Heart left ventricle (tissue), 16 donors: ENCODE measurements around the gene ESPL1. TPM values are rescaled to one million over a fixed set of nuclear protein-coding genes. Genes with fewer than 3 reads are reported as not detected.

Experiments
- ATAC-seq, 4 donors: fragments of 200-7000 bp; cut with Tn5 transposase; one replicate each; pipeline ENCODE4 v1.9.1; 2020 to 2022; ENCODE audit warnings: moderate library complexity in 4 of 4, mild to moderate bottlenecking in 3 of 4, moderate number of reproducible peaks in 1 of 4
- DNase-seq, 5 donors: peaks; one replicate each; pipeline ENCODE4 v3.0.0-alpha.2; 2020
- H3K27ac ChIP-seq, 12 donors: fragments of 200-600 bp; sonication (generic) in 4 of 12; one replicate each; pipeline versions ENCODE4 v1.5.0 to v1.8.0; 2016 to 2022; ENCODE audit warnings: mild to moderate bottlenecking in 2 of 12
- H3K27me3 ChIP-seq, 9 donors: fragments of 200-600 bp; sonication (generic) in 2 of 9; one replicate each; pipeline versions ENCODE4 v1.5.1 to v1.8.0; 2016 to 2022; ENCODE audit warnings: mild to moderate bottlenecking in 3 of 9
- H3K36me3 ChIP-seq, 9 donors: fragments of 200-600 bp; sonication (generic) in 2 of 9; one replicate each; pipeline versions ENCODE4 v1.5.0 to v1.8.0; 2018 to 2022; ENCODE audit warnings: mild to moderate bottlenecking in 2 of 9
- H3K4me1 ChIP-seq, 12 donors: fragments of 200-600 bp; sonication (generic) in 4 of 12; one replicate each; pipeline versions ENCODE4 v1.5.0 to v1.8.0; 2016 to 2022; ENCODE audit warnings: mild to moderate bottlenecking in 3 of 12
- H3K4me3 ChIP-seq, 12 donors: fragments of 200-600 bp; sonication (generic) in 4 of 12; one replicate each; pipeline versions ENCODE4 v1.5.0 to v1.8.0; 2017 to 2022; ENCODE audit warnings: mild to moderate bottlenecking in 9 of 12, moderate library complexity in 4 of 12
- H3K9me3 ChIP-seq, 12 donors: fragments of 200-600 bp; sonication (generic) in 4 of 12; one replicate each; pipeline versions ENCODE4 v1.5.0 to v1.8.0; 2016 to 2022; ENCODE audit warnings: mild to moderate bottlenecking in 1 of 12
- CTCF ChIP-seq, 12 donors: fragments of 200-600 bp; sonication (generic) in 4 of 12; IDR thresholded peaks; one replicate each; pipeline versions ENCODE4 v1.5.0 to v1.8.0; 2018 to 2022; ENCODE audit warnings: antibody characterized with exemption in 12 of 12, mild to moderate bottlenecking in 5 of 12
- POLR2A ChIP-seq, 2 donors: fragments of 450-650 bp; IDR thresholded peaks; one replicate each; pipeline ENCODE4 v1.6.1; 2017; ENCODE audit warnings: antibody characterized with exemption in 2 of 2, mild to moderate bottlenecking in 2 of 2, moderate library complexity in 2 of 2
- whole genome bisulfite sequencing, 4 donors: extraction: QIAGEN DNeasy Blood & Tissue Kit in 2 of 4; methylation state at CpG; one replicate each; pipeline versions ENCODE4 v1.1.5 to v1.1.7; 2013 to 2018; 5-methylcytosine and 5-hydroxymethylcytosine counted together
- intact Hi-C, 10 donors: fragments of 100-400 bp; cut with DNase I; formaldehyde crosslinking; loops; one replicate each; pipeline versions ENCODE4 v1.11.1 to v1.14.2; 2022
- long read RNA-seq, 3 donors: library from polyadenylated mRNA; unstranded; transcript quantifications; one replicate each; pipeline ENCODE4 v2.0.0, GENCODE V29; 2020 to 2021
- polyA plus RNA-seq, 2 donors: library from polyadenylated mRNA; stranded (reverse); fragments of 200-250 nt; gene quantifications; one replicate each; pipeline ENCODE4 v1.2.3, GENCODE V29; 2013
- total RNA-seq, 9 donors: library from RNA; depleted of rRNA in 2 of 9; stranded (reverse); fragments of >200 nt in 2 of 9; fragmentation: NEBNext Ultra II Directional in 3 of 9; extraction: Animal tissue kit (Norgen Biotek cat#: 25700) in 3 of 9; gene quantifications; one replicate each; pipeline versions ENCODE4 v1.1.0 to v1.2.4, GENCODE V29; 2016 to 2023
- donor health status: ischemic (EF 13 %, LVEDD 7.1; RV severe dilation, severe dysfunction).
- donor health status: healthy with polysubstance abuse.
- donor health status: DM: no; HTN: yes; CAD: no.
- donor health status: DM: no; HTN: no; CAD: no.
- donor health status: ischemic (EF 25% LVEDD 6.9; RV normal size, moderate dysfunction).
- donor health status: ischemic (EF 25% LVEDD 5.7; RV mildly dilated, moderate dysfunction).
- donor health status: healthy.
- donor health status: DM: yes; HTN: yes; CAD: no.
- donor health status: ischemic (EF 35%, LVEDD 5.7; RV mildly dilated, moderate dysfunction).
- donor health status: nonischemic (EF 11% LVEDD 7.7; RV severe dilation, severe dysfunction).
- donor health status: DM: yes; HTN: yes; CAD: no.
- donor health status: PGD.
- donor health status: ischemic (EF 29% LVEDD 5.4; RV normal size, mild dysfunction).
- donor health status: nonischemic (EF 23%, LVEDD 6.1; RV moderate dilation, normal function).

Gene ESPL1
- total RNA-seq (1 to 10 TPM in 2 of 9 donors, under 1 TPM in 7; 0.06 to 6.1 (median 0.43) TPM), polyA plus RNA-seq (under 1 TPM; 0.15 to 0.18 TPM)
- long read RNA-seq, donor 1, result 0 reads
- long read RNA-seq, donor 2, result 0 reads
- long read RNA-seq, donor 3, result 0 reads

- no peaks in the 10 kb centered on the region for H3K9me3 ChIP-seq
- H3K36me3 ChIP-seq, result no peaks in the 10 kb centered on the region
- peak in 6 of 12 donors; percentile 12 to 53 (median 34) for TF ChIP-seq CTCF (IDR thresholded peaks at IDR 0.05)
- peak in 1 of 2 donors; percentile 10 for TF ChIP-seq POLR2A (IDR thresholded peaks at IDR 0.05)
- 0 to 1% (median 0%) methylated on average over 25 to 58 of the region's 58 CpGs for WGBS, 4 donors
- H3K27ac ChIP-seq, result peak within 1 kb of the TSS in 8 of 12 donors; percentile 3 to 79 (median 38)
- no peaks in the 10 kb centered on the region for H3K27me3 ChIP-seq
- DNase-seq (peak; percentile 65 to 85 (median 74)), ATAC-seq (peak; percentile 83 to 94 (median 92))
- intact Hi-C loops, result loop anchor here in 4 of 10 donors (5.0 kb wide), 2 partner anchors 46 to 56 kb away; no protein-coding TSS in a partner anchor
- peaks cover 0 to 23% (median 4%) of the 10 kb centered on the region in 12 donors for H3K4me1 ChIP-seq
- H3K4me3 ChIP-seq, result peak within 1 kb of the TSS; percentile 33 to 80 (median 67)
These were observed at the start of gene ESPL1 for GRCh38 chr12:53267999-53268629. ESPL1 (plus strand) TSS chr12:53268299; CDS start chr12:53268767, 468 bp downstream.

GRCh38 chr12:53218551-53219291 lies 49.4 kb upstream of the ESPL1 start:
- no peak for TF ChIP-seq CTCF (IDR thresholded peaks at IDR 0.05)
- no peak for TF ChIP-seq POLR2A (IDR thresholded peaks at IDR 0.05)
- 31 to 47% (median 37%) methylated on average over 26 to 30 of the region's 30 CpGs for WGBS, 4 donors
- Histone ChIP-seq H3K4me3 (peak overlapping the region; percentile 57 to 95 (median 74)), H3K27ac (peak overlapping the region; percentile 29 to 100 (median 100)), H3K36me3 (peaks cover 0 to 16% (median 7%) of the 10 kb centered on the region in 9 donors), H3K4me1 (peaks cover 13 to 88% (median 62%) of the 10 kb centered on the region in 12 donors), H3K27me3 (no peaks in the 10 kb centered on the region), H3K9me3 (no peaks in the 10 kb centered on the region)
- DNase-seq (peak in 2 of 5 donors; percentile 48 to 67), ATAC-seq (no peak)
- intact Hi-C loops, result loop anchor here in 2 of 10 donors (2.0 to 10.0 kb wide), 2 partner anchors 32 to 286 kb away; partner anchors contain the start of genes NPFF (in 1 of the 2) and TARBP2 (in 1 of the 2)

- H3K4me3 ChIP-seq, result peak overlapping the region; percentile 57 to 95 (median 74)
- intact Hi-C loops, result loop anchor here in 2 of 10 donors (2.0 to 10.0 kb wide), 2 partner anchors 31 to 285 kb away; partner anchors contain the start of genes NPFF (in 1 of the 2) and TARBP2 (in 1 of the 2)
- DNase-seq (peak; percentile 51 to 76 (median 68)), ATAC-seq (peak in 1 of 4 donors; percentile 6)
- H3K9me3 ChIP-seq, result no peaks in the 10 kb centered on the region
- peaks cover 11 to 88% (median 62%) of the 10 kb centered on the region in 12 donors for H3K4me1 ChIP-seq
- no peaks in the 10 kb centered on the region for H3K27me3 ChIP-seq
- TF ChIP-seq POLR2A (IDR thresholded peaks at IDR 0.05) (peak in 1 of 2 donors; percentile 15), CTCF (IDR thresholded peaks at IDR 0.05) (no peak)
- H3K27ac ChIP-seq, result peak overlapping the region; percentile 41 to 100 (median 100)
- H3K36me3 ChIP-seq, result peaks cover 0 to 9% (median 2%) of the 10 kb centered on the region in 9 donors
- 11 to 18% (median 16%) methylated on average over 23 to 27 of the region's 27 CpGs for WGBS, 4 donors
These were observed 48.7 kb upstream of the ESPL1 start for GRCh38 chr12:53219292-53219955.
